ENCODE measurements around the gene LDLRAD4.

LDLRAD4 gene

GRCh38 chr18:13511961-13512577, 293.5 kb downstream of the LDLRAD4 start:
- no peak for DNase-seq (ENCODE audit: low read depth in 2 of 2)

- DNase-seq (ENCODE audit: low read depth in 2 of 2): no peak
Measured at GRCh38 chr18:13513021-13513420, 294.5 kb downstream of the LDLRAD4 start.

- no peak for DNase-seq (ENCODE audit: low read depth in 2 of 2)
Measured at GRCh38 chr18:13513481-13513880, 294.9 kb downstream of the LDLRAD4 start.

GRCh38 chr18:13514558-13514957, 296.0 kb downstream of the LDLRAD4 start:
- DNase-seq (ENCODE audit: low read depth in 2 of 2): no peak

GRCh38 chr18:13516855-13517254, 298.3 kb downstream of the LDLRAD4 start:
- no peak for DNase-seq (ENCODE audit: low read depth in 2 of 2)

GRCh38 chr18:13517369-13517768, 298.8 kb downstream of the LDLRAD4 start:
- DNase-seq (ENCODE audit: low read depth in 2 of 2): no peak

GRCh38 chr18:13518382-13518781, 299.8 kb downstream of the LDLRAD4 start:
- no peak for DNase-seq (ENCODE audit: low read depth in 2 of 2)

- DNase-seq (ENCODE audit: low read depth in 2 of 2): no peak
Measured at GRCh38 chr18:13520306-13520705, 301.7 kb downstream of the LDLRAD4 start.

- no peak for DNase-seq (ENCODE audit: low read depth in 2 of 2)
Measured at GRCh38 chr18:13520741-13521140, 302.2 kb downstream of the LDLRAD4 start.

- DNase-seq (ENCODE audit: low read depth in 2 of 2): no peak
Measured at GRCh38 chr18:13521418-13521817, 302.9 kb downstream of the LDLRAD4 start.

- DNase-seq (ENCODE audit: low read depth in 2 of 2): no peak
Measured at GRCh38 chr18:13522256-13522655, 303.7 kb downstream of the LDLRAD4 start.

GRCh38 chr18:13522861-13523660, 304.5 kb downstream of the LDLRAD4 start:
- no peak for DNase-seq (ENCODE audit: low read depth in 2 of 2)

GRCh38 chr18:13524054-13524453, 305.5 kb downstream of the LDLRAD4 start:
- DNase-seq (ENCODE audit: low read depth in 2 of 2): no peak

- DNase-seq (ENCODE audit: low read depth in 2 of 2): no peak
Measured at GRCh38 chr18:13524811-13525210, 306.3 kb downstream of the LDLRAD4 start.

GRCh38 chr18:13525381-13526029, 306.9 kb downstream of the LDLRAD4 start:
- no peak for DNase-seq (ENCODE audit: low read depth in 2 of 2)

GRCh38 chr18:13526519-13526918, 308.0 kb downstream of the LDLRAD4 start:
- no peak for DNase-seq (ENCODE audit: low read depth in 2 of 2)

- no peak for DNase-seq (ENCODE audit: low read depth in 2 of 2)
Measured at GRCh38 chr18:13527256-13527655, 308.7 kb downstream of the LDLRAD4 start.

GRCh38 chr18:13527730-13528129, 309.2 kb downstream of the LDLRAD4 start:
- DNase-seq (ENCODE audit: low read depth in 2 of 2): no peak

- no peak for DNase-seq (ENCODE audit: low read depth in 2 of 2)
Measured at GRCh38 chr18:13528739-13529392, 310.3 kb downstream of the LDLRAD4 start.

GRCh38 chr18:13530033-13530878, 311.7 kb downstream of the LDLRAD4 start:
- no peak for DNase-seq (ENCODE audit: low read depth in 2 of 2)

GRCh38 chr18:13530879-13531387, 312.4 kb downstream of the LDLRAD4 start:
- no peak for DNase-seq (ENCODE audit: low read depth in 2 of 2)

Data from activated CD4-positive, alpha-beta T cell treated with anti-CD3 and anti-CD28 coated beads for 24 hours (primary cell).